GM18517 (cell line): ENCODE results near the gene IL1RAPL2.
"Not testable (repeated sequence)": the region's sequence is repeated elsewhere in the genome, so short reads cannot be mapped to it uniquely, and the experiment has no call there.

Source experiments
- ATAC-seq: cut with Tn5 transposase; IDR thresholded peaks from one replicate; pipeline ENCODE4 v1.9.1; 2021; ENCODE audit warnings: mild to moderate bottlenecking, moderate library complexity; ENCODE audit not compliant: unreplicated experiment

The IL1RAPL2 gene

DNA sequence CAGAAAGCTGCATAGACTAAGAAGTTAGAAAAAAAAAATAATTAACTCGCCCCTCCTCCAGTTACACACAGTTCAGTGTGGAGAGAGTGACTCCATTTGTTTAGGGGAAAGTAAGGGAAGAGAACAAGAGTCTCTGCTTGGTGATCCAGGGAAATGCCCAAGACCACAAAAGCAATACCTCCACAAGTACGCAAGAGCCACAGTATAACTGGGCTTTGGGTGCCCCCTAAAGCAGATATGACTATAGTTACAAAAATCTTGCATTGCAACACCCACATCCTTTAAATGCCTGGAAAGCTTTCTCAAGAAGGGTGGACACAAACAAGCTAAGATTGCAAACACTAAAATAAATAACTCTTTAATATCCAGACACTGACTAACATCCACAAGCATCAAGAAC is 1092.1 kb downstream of the IL1RAPL2 start:
- no peak for ATAC-seq

- ATAC-seq: no peak
Measured at GRCh38 chrX:105662248-105662647, 1096.2 kb downstream of the IL1RAPL2 start.

GRCh38 chrX:105664243-105664642 is 1098.2 kb downstream of the IL1RAPL2 start:
- ATAC-seq: no peak

DNA sequence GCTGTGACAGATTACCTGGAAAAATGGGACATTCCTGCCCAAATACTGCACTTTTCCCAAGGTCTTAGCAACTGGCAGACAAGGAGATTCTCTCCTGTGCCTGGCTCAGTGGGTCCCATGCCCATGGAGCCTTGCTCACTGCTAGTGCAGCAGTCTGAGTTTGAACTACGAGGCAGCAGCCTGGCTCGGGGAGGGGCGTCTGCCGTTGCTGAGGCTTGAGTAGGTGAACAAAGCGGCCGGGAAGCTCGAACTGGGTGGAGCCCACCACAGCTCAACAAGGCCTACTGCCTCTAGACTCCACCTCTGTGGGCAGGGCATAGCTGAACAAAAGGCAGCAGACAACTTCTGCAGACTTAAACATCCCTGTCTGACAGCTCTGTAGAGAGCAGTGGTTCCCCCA is 1118.3 kb downstream of the IL1RAPL2 start:
- not testable (repeated sequence) for ATAC-seq

DNA sequence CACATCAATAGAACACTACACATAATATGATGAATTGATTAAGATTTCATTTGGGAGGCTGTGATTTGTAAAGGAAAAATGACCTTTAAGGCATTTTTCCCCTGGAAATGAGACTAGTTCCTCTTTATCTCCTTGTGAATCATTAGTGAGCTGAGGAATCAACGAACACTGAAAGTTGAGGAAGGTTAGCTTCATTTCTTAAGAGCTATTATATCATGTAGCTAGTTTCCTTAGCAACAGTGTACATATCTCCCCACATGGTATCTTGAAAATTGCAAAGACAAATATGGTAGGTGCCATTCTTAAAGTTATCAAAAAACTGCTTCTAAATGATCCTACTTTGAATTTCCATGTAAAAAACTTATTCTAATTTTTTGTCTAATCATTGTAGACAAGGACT is 1128.8 kb downstream of the IL1RAPL2 start:
- ATAC-seq: no peak

- no peak for ATAC-seq
Measured at GRCh38 chrX:105695451-105695850, 1129.5 kb downstream of the IL1RAPL2 start.

GRCh38 chrX:105696870-105697269 is 1130.9 kb downstream of the IL1RAPL2 start:
- no peak for ATAC-seq

- ATAC-seq: no peak
Measured at GRCh38 chrX:105697984-105698781, 1132.2 kb downstream of the IL1RAPL2 start.

DNA sequence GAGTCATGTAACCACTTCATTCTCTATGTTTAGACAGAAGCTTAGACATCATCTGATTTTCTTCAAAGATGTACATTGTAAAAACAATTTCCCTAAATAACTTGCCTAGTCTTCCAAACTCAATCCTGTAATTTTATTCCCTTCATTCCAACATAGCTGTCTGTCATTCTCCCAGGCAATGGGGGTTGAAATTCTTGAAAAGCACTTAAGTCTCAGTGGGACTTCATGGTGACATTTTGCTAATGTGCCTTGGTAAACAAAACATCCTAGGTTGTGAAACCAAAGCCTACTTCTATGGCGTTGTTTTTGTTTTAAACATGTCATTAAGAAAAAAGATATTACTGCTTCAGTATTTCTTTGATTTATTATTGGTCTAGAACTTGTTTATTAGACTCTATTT is 1134.3 kb downstream of the IL1RAPL2 start:
- ATAC-seq: no peak

GRCh38 chrX:105701310-105702052 is 1135.5 kb downstream of the IL1RAPL2 start:
- ATAC-seq: no peak

DNA sequence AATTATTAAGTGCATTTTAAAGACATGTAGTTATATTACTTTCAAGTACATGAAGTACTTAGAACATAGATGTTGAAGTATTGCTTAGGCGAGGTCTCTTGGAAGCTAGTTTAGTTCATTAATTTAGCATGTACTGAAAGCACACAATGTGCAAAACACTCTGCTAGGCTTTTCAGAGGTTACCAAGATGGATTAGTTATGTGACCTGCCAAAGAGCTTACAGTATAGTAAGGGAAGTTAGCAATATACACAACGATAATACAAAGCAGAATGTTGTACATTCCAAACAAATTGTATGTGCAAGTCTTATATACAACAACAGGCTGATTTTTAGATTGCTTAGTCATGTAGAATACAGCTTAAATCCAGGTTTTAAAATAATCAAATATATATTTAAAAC is 1137.9 kb downstream of the IL1RAPL2 start:
- ATAC-seq: no peak

GRCh38 chrX:105706041-105706440 is 1140.0 kb downstream of the IL1RAPL2 start:
- ATAC-seq: no peak

DNA sequence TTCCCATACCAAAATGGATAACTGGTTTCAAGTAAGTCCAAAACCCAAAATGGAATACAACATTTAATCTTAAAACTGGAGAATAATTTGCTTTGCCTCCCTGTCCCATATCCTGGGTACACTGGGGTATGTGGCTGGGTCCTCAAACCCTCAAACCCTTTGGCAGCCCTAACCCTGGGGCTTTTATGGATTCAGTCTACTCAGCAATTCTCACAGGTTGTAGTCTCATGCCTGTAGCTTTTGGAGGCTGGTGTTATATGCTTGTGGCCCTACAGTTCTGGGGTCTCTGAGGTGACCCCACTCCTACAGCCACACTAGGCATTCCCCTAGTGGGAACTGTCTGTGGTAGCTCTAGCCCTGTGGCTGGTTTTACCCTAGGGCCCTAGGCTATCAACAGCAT is 1145.8 kb downstream of the IL1RAPL2 start:
- no peak for ATAC-seq

DNA sequence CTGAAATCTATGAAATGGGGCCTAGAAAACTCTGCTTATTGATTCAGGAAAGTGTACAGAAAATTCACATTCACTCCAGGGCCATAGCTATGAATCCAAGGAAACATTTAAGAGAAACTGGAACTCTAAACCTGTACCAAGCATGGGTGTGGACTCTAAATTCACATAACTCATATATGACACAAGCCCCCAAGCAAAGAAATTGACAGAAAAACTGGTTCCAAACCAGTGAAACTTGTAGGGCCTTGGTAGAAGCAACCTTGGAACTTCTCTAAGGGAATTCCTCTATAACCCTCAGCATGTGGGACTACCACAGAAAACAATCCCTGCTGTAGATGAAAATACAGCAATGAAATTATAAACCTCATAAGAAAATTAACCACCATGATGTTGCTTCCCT is 1149.7 kb downstream of the IL1RAPL2 start:
- no peak for ATAC-seq

- no peak for ATAC-seq
Measured at GRCh38 chrX:105723966-105724735, 1158.2 kb downstream of the IL1RAPL2 start.

DNA sequence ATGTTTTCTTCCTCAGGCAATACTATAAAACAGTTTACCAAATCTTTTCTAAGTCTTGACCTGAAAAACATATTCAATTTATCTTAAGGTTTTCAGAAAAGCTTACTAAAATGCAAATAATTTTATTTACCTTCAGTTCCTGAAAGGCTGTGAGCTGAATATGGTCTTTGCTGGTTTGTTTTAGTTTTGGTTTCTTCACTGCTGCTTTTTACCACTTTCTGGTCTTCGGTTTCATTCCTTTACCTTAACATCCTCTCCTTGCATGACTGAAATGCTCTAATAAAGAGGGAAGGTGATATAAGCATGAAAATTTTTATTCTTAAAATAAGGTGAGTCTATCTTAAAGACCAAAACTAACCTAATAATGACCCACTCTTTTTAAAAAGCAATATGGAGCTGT is 1159.2 kb downstream of the IL1RAPL2 start:
- peak; percentile 69 for ATAC-seq

DNA sequence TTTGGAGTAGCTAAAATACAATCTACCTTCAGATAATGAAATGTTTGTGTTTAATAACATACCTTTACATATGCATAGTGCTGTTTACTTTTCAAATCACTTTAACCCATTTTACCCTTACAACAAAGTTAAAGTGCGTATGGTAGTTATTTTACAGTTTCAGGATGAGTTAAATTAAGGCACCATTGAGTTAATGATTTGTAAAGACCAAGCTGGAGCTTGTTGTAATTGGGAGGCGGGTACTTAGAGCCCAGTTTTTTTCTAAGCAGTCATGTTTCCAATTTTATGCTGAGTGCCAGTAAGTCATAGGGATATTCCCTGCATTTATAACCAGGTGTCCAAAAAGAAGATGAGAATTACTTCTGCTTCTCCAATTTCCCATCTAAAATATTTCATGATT is 1172.2 kb downstream of the IL1RAPL2 start:
- ATAC-seq: no peak

DNA sequence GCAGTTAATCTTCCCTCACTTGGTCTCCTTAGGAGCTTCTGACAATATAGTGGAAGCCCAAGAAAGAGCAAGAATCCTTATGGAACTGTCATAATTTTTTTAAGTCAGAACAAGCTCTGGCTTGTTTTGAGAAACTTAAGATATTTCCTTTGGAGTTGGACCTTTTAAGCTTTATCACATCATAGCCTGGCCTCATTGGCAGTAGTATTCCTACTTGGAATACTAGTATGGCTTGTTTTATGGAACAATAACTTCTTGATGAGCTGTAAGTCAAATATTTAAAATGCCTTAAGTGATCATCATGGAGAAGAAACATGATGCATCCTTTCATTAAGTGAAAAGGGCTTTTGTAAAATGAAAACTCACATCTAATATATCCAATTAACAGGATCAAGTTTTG is 1178.3 kb downstream of the IL1RAPL2 start:
- ATAC-seq: no peak

- ATAC-seq: no peak
Measured at GRCh38 chrX:105744946-105745345, 1178.9 kb downstream of the IL1RAPL2 start.

DNA sequence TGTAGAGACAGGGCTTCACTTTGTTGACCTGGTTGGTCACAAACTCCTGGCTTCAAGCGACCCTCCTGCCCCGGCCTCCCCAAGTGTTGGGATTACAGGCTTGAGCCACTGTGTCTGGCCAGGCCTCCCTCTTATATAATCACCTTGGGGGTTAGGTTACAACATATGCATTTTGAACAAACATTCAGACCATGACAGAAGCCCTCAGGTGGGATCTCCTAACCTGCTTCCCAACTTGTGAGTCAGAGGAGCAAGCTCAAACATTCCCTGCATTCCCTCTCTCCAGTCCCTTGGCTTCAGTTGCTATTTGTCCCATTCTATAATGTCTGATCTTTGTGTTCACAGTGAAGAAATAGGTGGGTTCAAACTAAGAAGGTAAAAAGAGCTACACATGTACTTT is 1179.9 kb downstream of the IL1RAPL2 start:
- ATAC-seq: no peak

- ATAC-seq: no peak
Measured at GRCh38 chrX:105752338-105752956, 1186.4 kb downstream of the IL1RAPL2 start.
